ENCODE data around the gene SH3GL1.
A peak's percentile ranks its signal among the peaks of the same experiment; 100 is the strongest.

SH3GL1 gene

GRCh38 chr19:4400135-4400936 lies at the start of gene SH3GL1:
TSS of gene SH3GL1 (minus strand) at chr19:4400547. CDS start at chr19:4400368, 179 bp downstream.
- DNase-seq (ENCODE audit: low read depth in 2 of 2), result peak; percentile 87 to 89

GRCh38 chr19:4449639-4450028 lies 49.3 kb upstream of the SH3GL1 start:
- DNase-seq (ENCODE audit: low read depth in 2 of 2), result no peak

GRCh38 chr19:4449022-4449638 lies 48.8 kb upstream of the SH3GL1 start:
- no peak for DNase-seq (ENCODE audit: low read depth in 2 of 2)

GRCh38 chr19:4448147-4448985 lies 48.0 kb upstream of the SH3GL1 start:
- DNase-seq (ENCODE audit: low read depth in 2 of 2), result no peak

- no peak for DNase-seq (ENCODE audit: low read depth in 2 of 2)
Measured at GRCh38 chr19:4447327-4448146, 47.2 kb upstream of the SH3GL1 start.

GRCh38 chr19:4446704-4447200 lies 46.4 kb upstream of the SH3GL1 start:
- DNase-seq (ENCODE audit: low read depth in 2 of 2), result no peak

GRCh38 chr19:4445963-4446703 lies 45.8 kb upstream of the SH3GL1 start:
- no peak for DNase-seq (ENCODE audit: low read depth in 2 of 2)

- DNase-seq (ENCODE audit: low read depth in 2 of 2), result no peak
Measured at GRCh38 chr19:4444765-4445741, 44.7 kb upstream of the SH3GL1 start.

GRCh38 chr19:4443966-4444764 lies 43.8 kb upstream of the SH3GL1 start:
- no peak for DNase-seq (ENCODE audit: low read depth in 2 of 2)

GRCh38 chr19:4443188-4443587 lies 42.8 kb upstream of the SH3GL1 start:
- DNase-seq (ENCODE audit: low read depth in 2 of 2), result no peak

- no peak for DNase-seq (ENCODE audit: low read depth in 2 of 2)
Measured at GRCh38 chr19:4442819-4443146, 42.4 kb upstream of the SH3GL1 start.

GRCh38 chr19:4441994-4442818 lies 41.9 kb upstream of the SH3GL1 start:
- no peak for DNase-seq (ENCODE audit: low read depth in 2 of 2)

- no peak for DNase-seq (ENCODE audit: low read depth in 2 of 2)
Measured at GRCh38 chr19:4439243-4439642, 38.9 kb upstream of the SH3GL1 start.

GRCh38 chr19:4437103-4437502 lies 36.8 kb upstream of the SH3GL1 start:
- no peak for DNase-seq (ENCODE audit: low read depth in 2 of 2)

- no peak for DNase-seq (ENCODE audit: low read depth in 2 of 2)
Measured at GRCh38 chr19:4436231-4436630, 35.9 kb upstream of the SH3GL1 start.

- no peak for DNase-seq (ENCODE audit: low read depth in 2 of 2)
Measured at GRCh38 chr19:4434391-4434790, 34.0 kb upstream of the SH3GL1 start.

GRCh38 chr19:4432918-4433506 lies 32.7 kb upstream of the SH3GL1 start:
- DNase-seq (ENCODE audit: low read depth in 2 of 2), result no peak

All from stimulated activated CD4-positive, alpha-beta T cell treated with anti-CD3 and anti-CD28 coated beads, Interleukin-15, amount 100 ng/mL, for 48 hours (primary cell).